Left lung (tissue), 10 donors: ENCODE results near the gene TLE1. TPM values are rescaled to one million over a fixed set of nuclear protein-coding genes. Genes with fewer than 3 reads are reported as not detected.

Experiments
- ATAC-seq: fragments of 200-7000 bp; cut with Tn5 transposase; one replicate; pipeline ENCODE4 v1.9.1; 2020; ENCODE audit warnings: moderate library complexity
- DNase-seq, 4 donors: peaks; one replicate each; pipeline ENCODE4 v3.0.0-alpha.2; 2013 to 2020
- H3K27ac ChIP-seq, 2 donors: fragments of 200-600 bp; sonication (generic) in 1 of 2; one replicate each; pipeline versions ENCODE4 v1.5.0 to v1.8.0; 2020 to 2021
- H3K27me3 ChIP-seq, 2 donors: fragments of 200-600 bp; sonication (generic) in 1 of 2; one replicate each; pipeline versions ENCODE4 v1.5.0 to v1.8.0; 2020 to 2021
- H3K36me3 ChIP-seq, 2 donors: fragments of 200-600 bp; sonication (generic) in 1 of 2; one replicate each; pipeline versions ENCODE4 v1.5.0 to v1.8.0; 2020 to 2021
- H3K4me1 ChIP-seq, 2 donors: fragments of 200-600 bp; one replicate each; pipeline ENCODE4 v1.8.0; 2021
- H3K4me3 ChIP-seq, 2 donors: fragments of 200-600 bp; sonication (generic) in 1 of 2; one replicate each; pipeline versions ENCODE4 v1.5.0 to v1.8.0; 2020 to 2021; ENCODE audit warnings: mild to moderate bottlenecking in 1 of 2
- H3K9me3 ChIP-seq, 2 donors: fragments of 200-600 bp; sonication (generic) in 1 of 2; one replicate each; pipeline versions ENCODE4 v1.5.0 to v1.8.0; 2020 to 2021
- CTCF ChIP-seq, 2 donors: fragments of 200-600 bp; sonication (generic) in 1 of 2; IDR thresholded peaks; one replicate each; pipeline versions ENCODE4 v1.5.0 to v1.8.0; 2021; ENCODE audit warnings: antibody characterized with exemption in 2 of 2
- intact Hi-C, 2 donors: fragments of 100-400 bp; cut with DNase I; formaldehyde crosslinking; loops; one replicate each; pipeline versions ENCODE4 v1.11.2 to v1.14.2; 2022
- polyA plus RNA-seq, 6 donors: library from polyadenylated mRNA; unstranded; fragments of 120-200 nt; gene quantifications; one replicate each; pipeline ENCODE4 v1.2.1, GENCODE V29; 2013; ENCODE audit not compliant: insufficient read length in 6 of 6
- total RNA-seq, 2 donors: library from RNA; stranded (reverse); fragmentation: NEBNext Ultra II Directional; extraction: Animal tissue kit (Norgen Biotek cat#: 25700); gene quantifications; one replicate each; pipeline ENCODE4 v1.2.1, GENCODE V29; 2021
- donor health status: DM: no; HTN: yes; CAD: no.
- donor health status: DM: no; HTN: no; CAD: no.

The TLE1 gene
- total and polyA plus RNA-seq, 8 donors = 15.1 to 44.3 (median 40.0) TPM

DNA sequence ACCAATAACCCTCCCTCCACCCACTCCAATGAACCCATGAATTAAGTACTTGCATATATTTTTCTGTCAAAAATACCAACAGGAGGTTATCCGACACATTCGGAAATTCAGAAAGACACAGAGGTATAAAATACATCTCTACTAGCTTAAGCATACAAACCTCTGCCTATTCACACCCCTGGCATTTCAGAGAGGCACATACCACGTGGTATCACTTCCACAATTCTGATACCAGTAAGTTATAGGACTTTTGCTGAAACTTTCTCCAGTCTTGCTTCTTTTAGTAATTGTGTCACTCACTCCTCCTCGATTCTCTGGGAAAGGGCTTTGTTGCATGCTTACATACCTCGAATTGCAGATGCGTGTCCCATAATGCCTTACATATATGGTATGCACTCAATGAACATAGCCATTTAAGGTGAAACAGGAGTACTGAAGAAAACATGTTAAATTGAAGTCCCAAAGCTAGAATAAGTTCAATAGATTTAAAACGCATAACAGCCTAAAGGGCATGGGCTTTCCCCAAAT lies 58.1 kb downstream of the TLE1 start:
- Histone ChIP-seq H3K9me3 (no peaks in the 10 kb centered on the region), H3K36me3 (peaks cover 0 to 13% of the 10 kb centered on the region in 2 donors), H3K4me3 (no peak overlapping the region), H3K27ac (no peak overlapping the region), H3K27me3 (no peaks in the 10 kb centered on the region), H3K4me1 (no peaks in the 10 kb centered on the region)
- ATAC-seq (no peak), DNase-seq (no peak)
- intact Hi-C loops = no loop called here
- TF ChIP-seq CTCF (IDR thresholded peaks at IDR 0.05) = no peak

DNA sequence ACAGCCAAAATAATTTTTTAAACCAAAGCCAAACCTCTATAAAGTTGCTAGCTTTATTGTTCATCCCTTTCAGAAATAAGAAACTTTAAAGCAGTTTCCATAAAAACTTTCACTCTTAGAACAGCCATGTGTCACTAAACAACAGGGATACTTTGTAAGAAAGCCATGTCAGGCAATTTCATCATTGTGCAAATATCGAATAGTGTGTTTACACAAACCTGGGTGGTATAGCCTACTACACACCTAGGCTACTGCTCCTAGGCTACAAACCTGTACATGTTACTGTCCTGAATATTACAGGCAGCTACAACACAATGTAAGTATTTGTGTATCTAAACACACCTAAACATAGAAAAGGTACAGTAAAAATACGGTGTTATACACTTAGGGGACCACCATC lies 59.9 kb downstream of the TLE1 start:
- Histone ChIP-seq H3K4me3 (no peak overlapping the region), H3K4me1 (no peaks in the 10 kb centered on the region), H3K9me3 (no peaks in the 10 kb centered on the region), H3K36me3 (peaks cover 0 to 13% of the 10 kb centered on the region in 2 donors), H3K27ac (no peak overlapping the region), H3K27me3 (no peaks in the 10 kb centered on the region)
- intact Hi-C loops = loop anchor here in 1 of 2 donors (10.0 kb wide), 1 partner anchor 55 kb away; the partner anchor contains the start of gene TLE1
- no peak for TF ChIP-seq CTCF (IDR thresholded peaks at IDR 0.05)
- DNase-seq (no peak), ATAC-seq (no peak)

GRCh38 chr9:81628897-81629296 lies 60.5 kb downstream of the TLE1 start:
- intact Hi-C loops = loop anchor here in 1 of 2 donors (10.0 kb wide), 1 partner anchor 56 kb away; the partner anchor contains the start of gene TLE1

GRCh38 chr9:81627481-81627880 lies 61.9 kb downstream of the TLE1 start:
- ATAC-seq (no peak), DNase-seq (no peak)
- H3K27me3 ChIP-seq = no peaks in the 10 kb centered on the region
- H3K4me3 ChIP-seq = no peak overlapping the region
- intact Hi-C loops = loop anchor here in 1 of 2 donors (10.0 kb wide), 1 partner anchor 57 kb away; the partner anchor contains the start of gene TLE1
- TF ChIP-seq CTCF (IDR thresholded peaks at IDR 0.05) = no peak
- H3K9me3 ChIP-seq = no peaks in the 10 kb centered on the region
- peaks cover 0 to 10% of the 10 kb centered on the region in 2 donors for H3K36me3 ChIP-seq
- no peak overlapping the region for H3K27ac ChIP-seq
- no peaks in the 10 kb centered on the region for H3K4me1 ChIP-seq

More at GRCh38 chr9:81628897-81629296, 60.5 kb downstream of the TLE1 start:
- H3K4me1 ChIP-seq = no peaks in the 10 kb centered on the region
- H3K27ac ChIP-seq = no peak overlapping the region
- H3K27me3 ChIP-seq = no peaks in the 10 kb centered on the region
- no peak for TF ChIP-seq CTCF (IDR thresholded peaks at IDR 0.05)
- ATAC-seq (no peak), DNase-seq (no peak)
- no peak overlapping the region for H3K4me3 ChIP-seq
- H3K9me3 ChIP-seq = no peaks in the 10 kb centered on the region
- peaks cover 0 to 13% of the 10 kb centered on the region in 2 donors for H3K36me3 ChIP-seq

DNA sequence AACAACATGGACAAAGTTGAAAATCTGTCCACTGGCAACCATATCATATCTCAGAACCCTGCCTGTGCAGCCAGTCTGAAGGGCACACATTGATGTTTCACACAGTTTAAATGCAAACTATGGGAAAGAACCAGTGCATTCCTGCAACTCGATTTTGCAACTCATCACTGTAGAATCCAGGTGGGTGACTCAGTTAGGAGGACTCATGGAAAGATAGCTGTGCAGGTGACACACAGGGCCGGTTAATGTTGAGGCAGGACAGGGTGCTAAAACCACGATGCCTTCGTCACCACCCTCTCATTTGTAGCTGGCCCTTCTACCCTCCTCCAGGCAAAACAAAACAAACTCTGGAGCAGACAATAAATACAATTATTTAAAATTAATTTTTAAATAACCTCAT lies 62.8 kb downstream of the TLE1 start:
- no peak for ATAC-seq
- Histone ChIP-seq H3K36me3 (peaks cover 0 to 2% of the 10 kb centered on the region in 2 donors), H3K9me3 (no peaks in the 10 kb centered on the region), H3K27ac (no peak overlapping the region), H3K27me3 (no peaks in the 10 kb centered on the region), H3K4me1 (no peaks in the 10 kb centered on the region), H3K4me3 (no peak overlapping the region)
- no peak for DNase-seq
- no peak for TF ChIP-seq CTCF (IDR thresholded peaks at IDR 0.05)
- intact Hi-C loops = loop anchor here in 1 of 2 donors (10.0 kb wide), 1 partner anchor 58 kb away; the partner anchor contains the start of gene TLE1
